Measurements from ENCODE around the gene BHLHA15.

BHLHA15 gene

DNA sequence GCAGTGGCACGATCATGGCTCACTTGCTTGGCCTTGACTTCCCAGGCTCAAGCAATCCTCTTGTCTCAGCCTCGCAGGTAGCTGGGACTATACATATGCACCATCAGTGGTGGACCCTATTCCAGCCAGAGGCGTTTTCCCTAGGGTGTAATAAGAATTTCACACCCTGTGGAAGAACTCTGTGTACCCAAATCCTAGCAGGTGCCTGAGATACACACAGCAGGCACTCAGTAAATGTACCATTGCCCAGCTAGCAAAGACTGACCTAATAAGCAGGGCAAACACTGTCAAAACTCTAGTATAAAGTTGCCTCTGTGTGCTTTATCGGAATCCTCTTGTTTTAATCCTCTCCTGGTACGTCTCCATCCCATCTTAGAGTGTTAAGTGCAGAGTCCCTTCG, 33.7 kb upstream of the BHLHA15 start:
- TF ChIP-seq POLR2AphosphoS5 (IDR thresholded peaks at IDR 0.05; ENCODE audit: low read depth) (no peak), GABPA (IDR thresholded peaks at IDR 0.05; ENCODE audit: low read depth) (no peak), REST (IDR thresholded peaks at IDR 0.05; ENCODE audit: insufficient replicate concordance, low read depth) (no peak), SPI1 (IDR thresholded peaks at IDR 0.05; ENCODE audit: borderline replicate concordance, low read depth) (no peak), CTCF (IDR thresholded peaks at IDR 0.05; ENCODE audit: insufficient read depth, low read length) (no peak)
- no peak for DNase-seq (ENCODE audit: low read depth in 1 of 2, low spot score in 1 of 2)
- H3K27ac ChIP-seq (replicated peaks), result no peak overlapping the region
- no peaks in the 10 kb centered on the region for H3K27me3 ChIP-seq (ENCODE audit: insufficient read depth, poor library complexity, severe bottlenecking)
- no peak overlapping the region for H3K4me3 ChIP-seq (replicated peaks; ENCODE audit: insufficient read depth, low read length)

DNA sequence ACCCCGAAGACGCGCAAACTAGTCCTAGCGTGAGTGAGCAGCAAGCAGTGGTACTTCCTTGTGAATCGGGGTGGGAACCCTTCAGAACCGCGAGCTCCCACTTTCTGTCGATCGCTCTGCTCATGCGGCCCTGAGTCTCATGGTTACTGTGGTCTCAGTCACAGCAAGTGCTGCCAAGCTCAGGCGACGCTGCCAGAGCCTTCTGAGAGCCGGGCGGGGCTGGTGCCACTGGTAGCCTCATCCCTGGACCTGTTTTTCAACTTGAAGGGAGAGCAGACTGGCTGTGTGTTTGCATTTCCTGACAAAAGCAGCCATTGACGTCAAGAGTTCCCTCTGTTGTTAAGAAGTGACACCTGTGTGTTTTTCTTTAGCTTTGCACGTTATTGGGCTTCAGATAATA, 32.9 kb upstream of the BHLHA15 start:
- DNase-seq (ENCODE audit: low read depth in 1 of 2, low spot score in 1 of 2), result no peak
- no peaks in the 10 kb centered on the region for H3K27me3 ChIP-seq (ENCODE audit: insufficient read depth, poor library complexity, severe bottlenecking)
- no peak overlapping the region for H3K27ac ChIP-seq (replicated peaks)
- H3K4me3 ChIP-seq (replicated peaks; ENCODE audit: insufficient read depth, low read length), result no peak overlapping the region
- TF ChIP-seq POLR2AphosphoS5 (IDR thresholded peaks at IDR 0.05; ENCODE audit: low read depth), result no peak
- no peak for TF ChIP-seq GABPA (IDR thresholded peaks at IDR 0.05; ENCODE audit: low read depth)
- no peak for TF ChIP-seq SPI1 (IDR thresholded peaks at IDR 0.05; ENCODE audit: borderline replicate concordance, low read depth)
- TF ChIP-seq REST (IDR thresholded peaks at IDR 0.05; ENCODE audit: insufficient replicate concordance, low read depth), result no peak
- TF ChIP-seq CTCF (IDR thresholded peaks at IDR 0.05; ENCODE audit: insufficient read depth, low read length), result no peak

- Histone ChIP-seq H3K27ac (replicated peaks) (no peak overlapping the region), H3K4me3 (replicated peaks; ENCODE audit: insufficient read depth, low read length) (no peak overlapping the region), H3K27me3 (ENCODE audit: insufficient read depth, poor library complexity, severe bottlenecking) (no peaks in the 10 kb centered on the region)
- TF ChIP-seq POLR2AphosphoS5 (IDR thresholded peaks at IDR 0.05; ENCODE audit: low read depth), result no peak
- no peak for TF ChIP-seq CTCF (IDR thresholded peaks at IDR 0.05; ENCODE audit: insufficient read depth, low read length)
- no peak for TF ChIP-seq SPI1 (IDR thresholded peaks at IDR 0.05; ENCODE audit: borderline replicate concordance, low read depth)
- no peak for TF ChIP-seq GABPA (IDR thresholded peaks at IDR 0.05; ENCODE audit: low read depth)
- no peak for TF ChIP-seq REST (IDR thresholded peaks at IDR 0.05; ENCODE audit: insufficient replicate concordance, low read depth)
- DNase-seq (ENCODE audit: low read depth in 1 of 2, low spot score in 1 of 2), result no peak
Measured at GRCh38 chr7:98178762-98179490, 32.3 kb upstream of the BHLHA15 start.

Data from HL-60 (cell line).